HG03521 (cell line): Measurements from ENCODE around the gene VTI1B.

Experiments
- ATAC-seq: cut with Tn5 transposase; IDR thresholded peaks from one replicate; pipeline ENCODE4 v1.9.1; 2021; ENCODE audit warnings: mild to moderate bottlenecking, moderate library complexity; ENCODE audit not compliant: unreplicated experiment

The VTI1B gene

GRCh38 chr14:67680121-67680602, 5.7 kb upstream of the VTI1B start:
- peak; percentile 90 for ATAC-seq

DNA sequence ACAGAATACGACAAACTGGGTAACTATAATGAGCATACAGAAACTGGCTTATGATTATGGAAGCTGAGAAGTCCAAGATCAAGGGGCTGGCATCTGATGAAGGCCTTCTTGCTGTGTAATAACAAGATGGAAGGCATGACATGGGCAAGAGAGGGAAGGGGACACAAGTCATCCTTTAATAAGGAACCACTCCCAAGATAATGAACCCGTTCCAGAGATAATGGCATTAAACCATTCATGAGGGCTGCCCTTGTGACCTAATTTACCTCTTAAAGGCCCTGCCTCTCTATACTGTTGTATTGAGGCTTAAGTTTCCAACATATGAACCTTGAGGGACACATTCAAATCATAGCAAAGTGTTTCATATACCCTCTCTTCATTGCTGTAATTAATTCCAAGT, 4.6 kb upstream of the VTI1B start:
- ATAC-seq = no peak

DNA sequence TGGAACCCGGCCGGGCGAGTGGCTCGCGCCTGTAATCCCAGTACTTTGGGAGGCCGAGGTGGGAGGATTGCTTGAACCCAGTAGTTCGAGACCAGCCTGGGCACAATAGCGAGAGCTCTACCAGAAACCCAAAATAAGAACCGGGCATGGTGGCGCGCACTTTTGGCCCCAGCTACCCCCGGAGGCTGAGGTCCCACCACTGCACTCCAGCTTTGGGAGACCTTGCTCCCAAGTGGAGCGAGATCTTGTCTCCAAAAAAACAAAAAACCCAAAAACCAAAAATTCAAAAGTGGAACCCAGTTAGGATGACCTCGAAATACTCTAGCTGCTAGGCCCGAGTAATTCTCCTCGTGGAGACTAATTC, 769 bp upstream of the VTI1B start:
- no peak for ATAC-seq

GRCh38 chr14:67674139-67674479, 323 bp downstream of the VTI1B start:
- peak; percentile 45 for ATAC-seq

GRCh38 chr14:67673451-67673850, 981 bp downstream of the VTI1B start:
- no peak for ATAC-seq

- ATAC-seq = no peak
These were observed 5.9 kb downstream of the VTI1B start for GRCh38 chr14:67668559-67668958.

DNA sequence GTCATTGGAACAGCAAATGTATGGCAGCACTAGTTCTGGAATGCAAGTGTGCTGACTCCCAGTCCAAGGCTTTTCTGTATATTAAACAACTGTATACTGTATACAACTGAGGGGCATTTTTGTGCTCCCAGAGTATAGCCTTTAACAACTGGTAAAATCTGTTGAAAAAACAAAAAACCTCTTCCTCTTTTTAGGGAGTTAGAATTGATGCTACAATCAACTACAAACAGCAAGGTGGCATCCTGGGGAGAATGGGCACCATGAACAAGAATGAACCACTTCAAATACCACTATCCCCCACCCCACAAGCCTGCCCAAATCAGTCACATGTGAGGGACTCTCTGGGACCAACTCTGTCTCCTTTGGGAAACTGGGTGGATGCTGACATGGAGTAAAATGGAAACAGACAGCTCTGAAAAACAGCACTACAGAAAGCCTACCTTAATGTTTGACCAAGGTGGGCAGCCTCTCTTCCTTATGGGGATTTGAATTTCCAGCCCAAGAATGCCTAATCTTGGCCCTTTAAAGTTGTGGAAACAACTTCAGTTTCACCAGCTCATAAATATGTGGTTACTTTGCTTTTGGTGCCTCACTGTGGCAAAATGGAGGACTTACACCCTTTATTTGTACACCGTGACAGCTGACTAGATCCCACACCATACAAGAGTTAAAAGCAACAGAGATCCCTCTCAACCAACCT, 7.5 kb downstream of the VTI1B start:
- ATAC-seq = peak; percentile 59

DNA sequence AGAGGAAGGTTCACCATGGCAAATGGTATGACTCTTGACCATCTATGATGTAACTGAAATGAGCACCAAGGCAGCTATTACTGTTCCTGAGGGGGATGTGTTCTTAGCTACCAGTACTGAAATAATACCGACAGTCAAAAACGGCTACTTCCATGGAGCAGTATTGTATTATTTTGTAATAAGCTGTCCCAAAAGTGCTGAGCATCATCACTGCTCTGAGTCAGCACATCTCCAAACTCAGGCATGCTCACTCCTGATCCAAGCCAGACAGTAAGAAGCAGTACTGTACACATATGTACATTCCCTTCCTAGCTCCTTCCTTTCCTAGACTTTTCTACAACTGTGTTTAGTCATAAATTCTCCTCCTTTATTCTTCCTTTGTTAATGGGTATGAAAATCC, 8.6 kb downstream of the VTI1B start:
- no peak for ATAC-seq

DNA sequence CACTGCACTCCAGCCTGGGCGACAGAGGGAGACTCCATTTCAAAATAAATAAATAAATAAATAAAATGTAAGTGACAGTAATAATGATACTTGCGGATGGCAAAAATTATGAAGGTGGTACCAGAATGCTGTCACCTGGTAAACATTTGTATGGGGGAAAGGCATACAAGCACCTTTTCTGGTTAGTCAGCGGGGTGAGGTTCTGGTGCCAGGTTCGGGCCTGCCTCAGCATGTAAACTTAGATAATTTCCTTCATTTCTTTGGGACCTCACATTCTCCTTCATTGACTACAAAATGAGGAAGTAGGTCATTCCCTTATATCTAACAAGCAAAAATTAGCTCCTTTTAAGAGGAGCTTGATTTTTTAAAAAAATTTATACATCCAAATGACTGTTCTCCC, 10.8 kb downstream of the VTI1B start:
- ATAC-seq = no peak

- ATAC-seq = no peak
These were observed 20.7 kb downstream of the VTI1B start for GRCh38 chr14:67653651-67654280.

GRCh38 chr14:67652189-67652588, 22.2 kb downstream of the VTI1B start:
- ATAC-seq = no peak

- no peak for ATAC-seq
These were observed 23.7 kb downstream of the VTI1B start for GRCh38 chr14:67650694-67651093.

DNA sequence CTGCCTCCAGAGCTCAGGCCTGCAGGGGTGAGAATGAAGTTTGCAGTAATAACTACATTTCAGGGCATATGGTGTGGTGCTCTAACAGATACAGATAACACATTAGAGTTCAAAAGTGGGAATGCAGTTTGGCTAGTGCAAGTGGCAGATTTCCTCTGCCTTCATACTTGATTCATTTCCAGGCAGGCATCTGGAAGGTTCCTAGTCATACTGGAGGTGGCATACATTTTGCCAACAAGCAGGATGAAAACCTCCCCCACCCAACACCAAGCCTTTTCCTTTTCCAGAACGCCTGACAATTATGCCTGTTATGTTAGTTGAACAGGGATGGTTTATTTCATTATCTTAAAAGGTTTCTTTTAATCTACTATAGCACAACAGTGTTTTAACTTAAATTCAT, 24.3 kb downstream of the VTI1B start:
- ATAC-seq = no peak

DNA sequence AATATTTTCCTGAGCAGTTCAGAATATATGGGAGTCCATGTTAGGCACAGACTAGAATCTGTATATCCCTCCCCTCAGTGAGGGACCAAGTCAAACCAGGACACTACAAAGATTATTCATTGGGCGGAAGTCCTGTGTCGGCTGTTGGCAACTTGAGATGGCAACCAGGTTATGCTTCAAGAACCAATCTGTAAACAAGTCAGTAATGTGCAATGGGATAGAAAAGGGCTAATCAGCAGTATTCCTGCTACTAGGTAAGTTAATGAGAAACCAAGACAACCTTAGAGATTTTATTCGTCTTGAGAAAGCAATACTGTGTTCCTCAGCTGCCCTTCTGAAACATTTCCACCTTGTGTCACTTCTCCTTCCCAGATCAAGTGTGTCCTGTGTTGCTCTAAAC, 28.3 kb downstream of the VTI1B start:
- ATAC-seq = no peak

- ATAC-seq = no peak
These were observed 29.0 kb downstream of the VTI1B start for GRCh38 chr14:67645414-67645813.

GRCh38 chr14:67644428-67644827, 30.0 kb downstream of the VTI1B start:
- ATAC-seq = no peak

DNA sequence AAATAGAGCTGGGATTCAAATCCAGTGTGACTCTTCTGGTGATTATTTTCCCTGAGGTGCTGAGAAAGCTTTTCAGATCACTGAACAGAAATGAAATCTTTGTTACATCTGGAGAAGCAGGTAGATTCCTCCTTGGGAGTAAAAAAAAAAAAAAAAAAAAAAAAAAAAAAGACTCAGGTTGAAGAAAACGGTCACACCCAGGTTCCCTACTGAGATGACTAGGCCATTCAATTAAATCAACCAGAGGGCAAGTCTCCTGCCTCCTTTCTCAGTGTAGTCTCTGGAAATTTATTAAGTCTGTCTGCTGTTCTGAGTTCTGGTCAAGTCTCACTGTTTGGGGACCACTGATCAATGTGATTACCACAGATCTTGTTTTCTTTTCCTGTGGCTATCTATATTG, 30.7 kb downstream of the VTI1B start:
- no peak for ATAC-seq

DNA sequence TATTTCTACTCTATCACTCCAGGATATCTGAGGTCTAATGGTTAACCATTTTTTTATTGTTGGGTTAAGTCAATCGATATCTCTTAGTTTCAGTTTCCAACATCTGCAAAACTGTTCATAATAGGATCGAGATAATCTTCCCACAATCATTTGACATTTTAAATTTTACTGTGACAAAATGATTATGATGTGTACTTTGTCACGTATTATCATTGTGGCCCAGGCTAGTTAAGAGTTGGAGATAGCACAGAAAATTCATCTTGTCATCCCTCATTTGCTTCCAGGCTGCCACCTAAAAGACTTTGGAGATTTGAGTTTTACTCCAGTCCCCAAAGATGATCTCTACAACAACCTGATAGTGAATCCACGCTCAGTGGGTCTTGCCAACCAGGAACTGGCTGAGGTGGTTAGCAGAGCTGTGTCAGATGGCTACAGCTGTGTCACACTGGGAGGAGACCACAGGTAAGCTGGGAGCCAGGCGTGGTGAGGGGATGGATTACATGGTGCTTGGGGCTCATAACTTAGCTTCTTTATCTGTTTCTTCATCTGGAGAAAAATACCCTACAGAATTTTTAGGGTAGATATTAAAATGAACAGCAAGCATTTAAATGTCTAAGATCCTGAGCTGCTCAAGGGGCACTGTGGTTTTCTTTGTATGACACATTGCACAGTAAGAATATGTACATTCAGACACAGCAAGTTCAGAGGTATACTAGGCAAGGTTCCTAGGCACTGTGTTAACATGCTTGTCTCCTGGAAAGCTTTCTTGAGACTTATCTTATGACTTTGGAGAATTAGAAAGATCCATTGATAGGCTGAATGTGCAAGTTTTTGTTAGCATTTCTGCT, 32.3 kb downstream of the VTI1B start:
- no peak for ATAC-seq

DNA sequence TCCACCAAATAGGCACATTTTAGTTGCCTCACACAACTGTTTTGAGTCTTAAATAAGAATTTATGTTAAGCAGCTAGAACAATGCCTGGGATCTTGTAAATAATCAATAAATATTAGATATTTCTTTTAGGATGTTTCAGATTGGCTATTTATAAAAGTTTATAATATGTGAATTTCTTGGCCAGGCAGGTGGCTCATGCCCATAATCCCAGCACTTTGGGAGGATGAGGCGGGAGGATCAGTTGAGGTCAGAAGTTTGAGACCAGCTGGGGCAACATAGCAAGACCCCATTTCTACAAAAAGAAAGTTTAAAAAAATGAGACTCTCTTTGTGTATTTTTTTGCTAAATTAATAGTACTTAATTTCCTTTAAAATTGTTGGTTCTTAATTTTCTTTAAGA, 33.0 kb downstream of the VTI1B start:
- no peak for ATAC-seq

DNA sequence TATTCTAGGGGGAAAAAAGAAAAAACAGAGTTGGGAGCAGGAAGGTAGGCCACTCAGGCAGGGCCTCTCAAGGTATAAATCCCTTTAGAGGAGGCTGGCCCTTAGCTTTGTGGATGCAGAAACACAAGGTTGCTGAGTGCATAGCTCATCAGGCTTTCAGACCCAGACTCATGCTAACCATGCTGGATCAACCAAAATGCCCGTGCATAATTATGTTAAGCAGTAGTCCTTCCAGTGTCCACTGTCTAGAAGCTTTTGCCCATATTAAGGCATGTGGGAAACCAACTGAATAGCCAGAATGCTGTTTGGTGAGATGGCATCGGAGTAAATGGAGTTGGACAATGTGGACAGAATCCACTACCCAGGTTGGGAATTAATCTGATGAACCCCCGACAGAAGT, 35.8 kb downstream of the VTI1B start:
- ATAC-seq = no peak

DNA sequence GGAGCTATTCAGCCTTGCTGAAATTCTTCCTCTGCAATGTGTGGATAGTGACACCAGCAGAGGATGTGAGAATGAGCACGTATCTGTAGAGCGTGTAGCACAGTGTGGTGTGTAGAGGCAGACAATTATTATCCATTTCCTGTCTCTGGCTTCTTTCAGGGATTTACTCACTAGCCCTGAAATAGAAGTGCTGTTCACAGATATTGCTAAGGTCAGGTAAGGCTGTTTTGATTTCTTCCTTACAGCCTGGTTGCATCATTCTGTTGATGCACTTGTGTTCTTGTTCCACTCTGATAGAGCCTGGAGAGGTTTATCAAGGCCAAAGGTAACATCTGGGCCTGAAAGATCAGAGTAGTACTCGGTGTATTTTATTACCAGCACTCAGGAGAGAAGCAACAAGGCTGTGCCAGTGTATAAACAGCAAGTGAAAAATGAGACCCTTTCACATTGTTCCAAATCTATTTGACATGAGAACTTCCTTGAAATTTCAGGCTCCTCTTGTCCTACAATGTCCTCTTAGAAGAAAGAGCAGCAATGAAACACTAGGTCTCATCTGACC, 38.0 kb downstream of the VTI1B start:
- ATAC-seq = no peak
